ENCODE data around the gene PMAIP1. TPM values are rescaled to one million over a fixed set of nuclear protein-coding genes. Genes with fewer than 3 reads are reported as not detected.

PMAIP1 gene
- total and polyA plus RNA-seq, 9 donors: 0.30 to 11.8 (median 0.73) TPM; not detected in 1

DNA sequence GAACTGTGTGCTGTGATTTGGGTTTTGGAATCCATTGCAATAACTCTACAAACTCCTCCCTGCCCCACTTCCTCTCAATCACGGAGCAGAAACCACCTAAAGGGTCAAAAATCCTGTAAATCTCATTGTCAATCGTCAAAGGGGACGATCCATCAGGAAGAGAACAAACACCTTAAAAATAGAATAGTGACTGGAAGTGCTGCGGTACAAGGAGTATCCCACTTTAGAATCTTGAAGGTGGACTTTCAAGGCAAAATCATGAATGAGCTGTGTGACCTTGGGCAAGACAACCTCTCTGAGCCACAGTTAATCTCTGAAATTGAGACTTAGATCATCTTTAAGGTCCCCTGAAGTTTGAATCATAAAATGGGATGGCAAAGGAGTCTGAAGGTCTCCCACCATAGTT lies 5.9 kb downstream of the PMAIP1 start:
- 56 to 67% (median 56%) methylated on average over 4 of the region's 4 CpGs for WGBS, 3 donors
- no peak for TF ChIP-seq EP300 (IDR thresholded peaks at IDR 0.05)
- TF ChIP-seq POLR2A (IDR thresholded peaks at IDR 0.05): no peak

DNA sequence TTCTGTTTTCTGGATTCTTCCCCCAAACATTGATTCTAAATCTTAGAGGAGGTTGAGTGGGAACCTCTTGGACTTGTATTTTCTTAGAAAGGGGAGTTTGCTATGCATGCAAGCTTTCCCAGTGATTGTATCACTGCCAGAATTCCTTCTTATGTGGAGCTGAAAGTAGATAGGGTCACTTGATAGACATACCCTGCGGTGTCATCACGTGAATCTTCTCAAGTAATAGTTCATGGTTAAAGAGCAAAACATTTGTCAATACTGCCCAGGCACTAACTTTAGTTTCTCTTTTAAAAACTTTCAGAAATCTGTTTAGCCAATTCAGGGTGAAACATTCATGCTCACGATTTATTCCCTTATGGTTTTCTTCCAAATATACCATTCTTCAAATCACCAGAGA lies 6.4 kb downstream of the PMAIP1 start:
- intact Hi-C loops (cut with DNase I): no loop called here
- Histone ChIP-seq H3K36me3 (no peaks in the 10 kb centered on the region), H3K27me3 (no peaks in the 10 kb centered on the region), H3K4me1 (ENCODE audit: insufficient read depth) (no peaks in the 10 kb centered on the region), H3K9me3 (no peaks in the 10 kb centered on the region), H3K27ac (no peak overlapping the region), H3K4me3 (no peak overlapping the region)
- no peak for DNase-seq
- TF ChIP-seq EP300 (IDR thresholded peaks at IDR 0.05): no peak
- TF ChIP-seq POLR2A (IDR thresholded peaks at IDR 0.05): no peak
- TF ChIP-seq, protein P1, sequence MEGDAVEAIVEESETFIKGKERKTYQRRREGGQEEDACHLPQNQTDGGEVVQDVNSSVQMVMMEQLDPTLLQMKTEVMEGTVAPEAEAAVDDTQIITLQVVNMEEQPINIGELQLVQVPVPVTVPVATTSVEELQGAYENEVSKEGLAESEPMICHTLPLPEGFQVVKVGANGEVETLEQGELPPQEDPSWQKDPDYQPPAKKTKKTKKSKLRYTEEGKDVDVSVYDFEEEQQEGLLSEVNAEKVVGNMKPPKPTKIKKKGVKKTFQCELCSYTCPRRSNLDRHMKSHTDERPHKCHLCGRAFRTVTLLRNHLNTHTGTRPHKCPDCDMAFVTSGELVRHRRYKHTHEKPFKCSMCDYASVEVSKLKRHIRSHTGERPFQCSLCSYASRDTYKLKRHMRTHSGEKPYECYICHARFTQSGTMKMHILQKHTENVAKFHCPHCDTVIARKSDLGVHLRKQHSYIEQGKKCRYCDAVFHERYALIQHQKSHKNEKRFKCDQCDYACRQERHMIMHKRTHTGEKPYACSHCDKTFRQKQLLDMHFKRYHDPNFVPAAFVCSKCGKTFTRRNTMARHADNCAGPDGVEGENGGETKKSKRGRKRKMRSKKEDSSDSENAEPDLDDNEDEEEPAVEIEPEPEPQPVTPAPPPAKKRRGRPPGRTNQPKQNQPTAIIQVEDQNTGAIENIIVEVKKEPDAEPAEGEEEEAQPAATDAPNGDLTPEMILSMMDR (IDR thresholded peaks at IDR 0.05): no peak
- 65 to 67% (median 66%) methylated on average over 3 of the region's 3 CpGs for WGBS, 3 donors

More for the DNA sequence above, 5.9 kb downstream of the PMAIP1 start:
- intact Hi-C loops (cut with DNase I): no loop called here
- Histone ChIP-seq H3K4me1 (ENCODE audit: insufficient read depth) (no peaks in the 10 kb centered on the region), H3K4me3 (no peak overlapping the region), H3K36me3 (no peaks in the 10 kb centered on the region), H3K9me3 (no peaks in the 10 kb centered on the region), H3K27ac (no peak overlapping the region), H3K27me3 (no peaks in the 10 kb centered on the region)
- no peak for DNase-seq

DNA sequence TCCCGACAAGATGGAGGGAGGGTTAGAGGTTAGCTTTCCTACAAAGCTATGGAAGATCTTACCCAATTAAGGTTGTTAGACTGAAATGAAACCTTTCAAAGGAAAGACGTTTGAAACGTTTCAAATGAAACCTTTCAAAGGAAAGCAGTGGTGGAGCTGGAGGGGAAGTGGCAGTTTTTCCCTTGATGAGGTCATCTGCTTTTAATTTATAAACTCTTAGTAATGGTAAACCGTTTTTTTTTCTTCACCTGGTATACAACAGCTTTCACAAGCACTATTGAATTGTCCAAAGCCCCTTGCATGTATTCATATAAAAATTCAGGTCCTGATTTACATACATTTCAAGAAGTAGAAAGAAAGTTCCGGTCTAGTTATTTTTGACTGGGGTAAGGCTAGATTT lies 7.4 kb downstream of the PMAIP1 start:
- H3K36me3 ChIP-seq: no peaks in the 10 kb centered on the region
- no peaks in the 10 kb centered on the region for H3K9me3 ChIP-seq
- TF ChIP-seq EP300 (IDR thresholded peaks at IDR 0.05) (no peak), POLR2A (IDR thresholded peaks at IDR 0.05) (no peak)
- TF ChIP-seq, protein P1 (IDR thresholded peaks at IDR 0.05): no peak
- H3K4me3 ChIP-seq: no peak overlapping the region
- intact Hi-C loops (cut with DNase I): no loop called here
- 53 to 59% (median 53%) methylated on average over 5 of the region's 5 CpGs for WGBS, 3 donors
- no peak for DNase-seq
- H3K4me1 ChIP-seq (ENCODE audit: insufficient read depth): no peaks in the 10 kb centered on the region
- H3K27me3 ChIP-seq: no peaks in the 10 kb centered on the region
- no peak overlapping the region for H3K27ac ChIP-seq

DNA sequence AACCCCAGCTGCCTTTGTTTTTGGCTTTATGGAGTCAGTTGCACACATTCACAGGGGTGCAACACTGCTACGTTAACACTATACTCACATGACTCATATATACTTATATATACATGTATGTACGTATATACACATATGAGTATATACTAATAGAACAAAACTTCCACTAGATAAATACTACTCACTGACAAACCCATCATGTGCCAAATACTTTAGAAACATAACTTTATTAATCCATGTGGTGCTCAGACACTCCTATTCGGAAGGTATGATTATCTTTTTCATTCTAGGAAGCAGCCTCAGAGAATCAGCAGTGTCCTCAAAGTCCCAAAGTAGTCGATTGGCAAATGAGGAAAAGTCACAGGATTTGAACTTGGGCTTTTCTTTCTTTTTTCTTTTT lies 7.9 kb downstream of the PMAIP1 start:
- no peaks in the 10 kb centered on the region for H3K9me3 ChIP-seq
- intact Hi-C loops (cut with DNase I): no loop called here

DNA sequence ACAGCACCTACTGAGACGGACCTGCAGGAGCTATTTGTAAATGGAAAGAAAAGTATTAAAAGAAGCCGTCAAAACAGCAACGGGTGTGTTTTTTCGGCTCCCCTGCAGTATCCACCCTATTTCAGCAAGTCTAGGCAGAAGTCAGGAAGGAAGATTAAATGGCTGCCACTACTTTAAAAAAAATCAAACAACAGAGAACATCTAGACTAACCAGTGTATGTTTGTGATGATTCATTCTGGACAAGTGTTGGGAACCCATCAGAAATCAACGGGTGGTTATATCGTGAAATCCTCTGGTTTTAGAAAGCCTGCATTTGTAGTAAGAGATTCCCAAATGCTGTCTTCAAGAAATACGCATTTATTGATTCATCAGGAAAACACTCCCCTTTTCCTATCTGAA lies 9.0 kb downstream of the PMAIP1 start:
- WGBS, 3 donors: 38 to 62% (median 43%) methylated on average over 7 of the region's 7 CpGs
- no peaks in the 10 kb centered on the region for H3K27me3 ChIP-seq
- no peaks in the 10 kb centered on the region for H3K9me3 ChIP-seq
- TF ChIP-seq EP300 (IDR thresholded peaks at IDR 0.05) (no peak), POLR2A (IDR thresholded peaks at IDR 0.05) (no peak)
- TF ChIP-seq, protein P1 (IDR thresholded peaks at IDR 0.05): no peak
- H3K4me1 ChIP-seq (ENCODE audit: insufficient read depth): no peaks in the 10 kb centered on the region
- H3K36me3 ChIP-seq: no peaks in the 10 kb centered on the region
- no peak overlapping the region for H3K27ac ChIP-seq
- intact Hi-C loops (cut with DNase I): no loop called here
- no peak for DNase-seq
- H3K4me3 ChIP-seq: no peak overlapping the region

More for the DNA sequence above, 7.9 kb downstream of the PMAIP1 start:
- Histone ChIP-seq H3K4me1 (ENCODE audit: insufficient read depth) (no peaks in the 10 kb centered on the region), H3K36me3 (no peaks in the 10 kb centered on the region), H3K27ac (no peak overlapping the region), H3K4me3 (no peak overlapping the region), H3K27me3 (no peaks in the 10 kb centered on the region)
- DNase-seq: no peak
- 83 to 90% (median 86%) methylated on average over 4 of the region's 4 CpGs for WGBS, 3 donors
- TF ChIP-seq POLR2A (IDR thresholded peaks at IDR 0.05): no peak
- TF ChIP-seq, protein P1 (IDR thresholded peaks at IDR 0.05): no peak
- no peak for TF ChIP-seq EP300 (IDR thresholded peaks at IDR 0.05)
